Ishikawa (cell line): ENCODE measurements around the gene HMMR.

ENCODE experiments used
- CEBPB ChIP-seq: IDR thresholded peaks from 2 replicates; pipeline ENCODE4 v1.6.1; 2012
- EP300 ChIP-seq: IDR thresholded peaks from 2 replicates; pipeline ENCODE4 v1.6.1; 2012; ENCODE audit warnings: borderline replicate concordance
- MAX ChIP-seq: IDR thresholded peaks from 2 replicates; pipeline ENCODE4 v1.6.1; 2012
- NFIC ChIP-seq: IDR thresholded peaks from 2 replicates; pipeline ENCODE4 v1.6.1; 2012
- RAD21 ChIP-seq: IDR thresholded peaks from 2 replicates; pipeline ENCODE4 v1.6.1; 2012; ENCODE audit warnings: low read depth
- REST ChIP-seq: IDR thresholded peaks from 2 replicates; pipeline ENCODE4 v1.6.1; 2012; ENCODE audit warnings: low read depth, mild to moderate bottlenecking
- TAF1 ChIP-seq: IDR thresholded peaks from 2 replicates; pipeline ENCODE4 v1.6.1; 2012; ENCODE audit warnings: low read depth, mild to moderate bottlenecking
- YY1 ChIP-seq: IDR thresholded peaks from 2 replicates; pipeline ENCODE4 v1.6.1; 2012; ENCODE audit warnings: low read depth
- ZBTB7A ChIP-seq: IDR thresholded peaks from 2 replicates; pipeline ENCODE4 v1.6.1; 2012; ENCODE audit warnings: low read depth

DNA sequence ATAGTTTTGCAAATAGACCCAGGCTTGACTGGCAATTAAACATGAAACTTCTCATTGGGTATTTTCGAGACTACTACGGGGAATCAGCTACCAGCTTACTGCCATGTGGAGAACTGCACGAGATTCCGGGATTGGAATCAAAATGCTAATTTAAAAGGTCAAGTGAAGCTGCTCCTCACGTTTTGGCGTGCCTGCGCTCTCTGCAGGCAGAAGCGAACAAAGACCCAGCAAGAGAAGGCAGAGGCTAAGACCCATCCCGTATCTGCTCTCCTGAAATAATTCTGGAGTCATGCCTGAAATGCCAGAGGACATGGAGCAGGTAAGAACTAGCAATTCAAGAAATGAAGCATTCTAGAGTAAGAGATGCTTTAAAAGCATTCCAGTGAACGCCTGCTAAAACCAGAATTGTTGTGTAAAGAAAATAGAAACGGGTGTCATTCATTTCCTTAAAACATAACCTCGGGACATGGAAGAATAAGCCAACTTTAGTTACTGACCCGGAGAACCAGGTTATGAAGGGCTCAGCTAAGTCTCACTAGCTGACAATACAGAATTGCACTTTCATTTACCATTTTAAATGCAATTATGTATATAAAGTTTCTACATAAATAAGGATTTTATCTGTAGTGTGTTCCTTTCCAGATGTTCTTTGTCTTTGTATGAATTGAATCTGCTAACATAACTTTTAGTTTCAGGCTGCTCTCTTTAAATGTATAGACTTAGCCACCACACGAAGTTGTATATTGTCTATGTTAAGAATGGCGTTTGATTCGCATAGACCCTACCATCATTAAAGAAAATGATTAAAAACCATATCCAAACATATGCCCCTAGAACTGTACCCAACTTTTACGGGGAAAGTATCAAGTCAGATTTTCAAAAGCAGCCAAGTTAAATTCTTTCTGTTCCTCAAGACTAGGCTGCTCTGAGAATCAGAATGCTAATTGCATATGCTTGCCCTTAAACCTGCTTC, 43.0 kb downstream of the HMMR start:
- TF ChIP-seq YY1 (no peak), MAX (no peak), CEBPB (no peak), RAD21 (no peak), EP300 (no peak), REST (no peak), ZBTB7A (no peak), NFIC (no peak), TAF1 (no peak)
